K562 (cell line): Measurements from ENCODE around the gene CRHR1. TPM values are rescaled to one million over a fixed set of nuclear protein-coding genes. Genes with fewer than 3 reads are reported as not detected.

ENCODE experiments used
- ATAC-seq: fragments of 200-7000 bp; cut with Tn5 transposase; 3 replicates; pipeline ENCODE4 v1.9.1; 2020; ENCODE audit warnings: moderate library complexity
- BruUV-seq: library from RNA; stranded (reverse); fragments of 400-500 nt; replicated peaks from 2 replicates; lab custom pipeline; 2021; lab: Mats Ljungman, UMichigan
- CTCF ChIA-PET: fragments of 300-600 bp; formaldehyde crosslinking; extraction: SDS; loops from one replicate; lab custom pipeline; 2021; ENCODE audit warnings: low intra/inter-chr PET ratio; lab: Yijun Ruan, JAX
- POLR2A ChIA-PET: fragments of 300-600, 350-650 bp; sonication (Branson Sonifier 250); formaldehyde crosslinking; extraction: SDS; loops from one replicate; lab custom pipeline; 2021; ENCODE audit warnings: antibody characterized with exemption, inconsistent platforms; lab: Yijun Ruan, JAX
- DNase-seq, 4 experiments: peaks; one replicate each; pipeline versions ENCODE4 v3.0.0 to v3.0.0-alpha.2; 2011 to 2018; ENCODE audit warnings: low spot score in 3 of 4, mixed read lengths in 3 of 4; ENCODE audit errors: extremely low read depth in 1 of 4
- FAIRE-seq: peaks from 2 replicates; lab custom pipeline; 2011; peaks lifted over from hg19 to GRCh38; lab: Jason Lieb, UNC
- H2AFZ ChIP-seq: 2 replicates; pipeline ENCODE4 v1.6.0; 2011; ENCODE audit warnings: low read depth, low read length, control low read depth, inconsistent platforms
- H3K27ac ChIP-seq: fragments of 200-600 bp; 3 replicates; pipeline ENCODE4 v1.8.0; 2011; ENCODE audit warnings: low read depth, mild to moderate bottlenecking, control low read depth, inconsistent platforms, low read length, moderate library complexity, mixed read lengths; ENCODE audit errors: extremely low read depth
- H3K27me3 ChIP-seq, 2 experiments: fragments of 300-600 bp in 1 of 2; 2 replicates in 1 of 2; 3 replicates in 1 of 2; pipeline versions ENCODE4 v1.6.0 to v1.8.0; 2011; ENCODE audit warnings: inconsistent platforms in 2 of 2, low read length in 2 of 2, mild to moderate bottlenecking in 1 of 2, mixed read lengths in 1 of 2, moderate library complexity in 1 of 2; ENCODE audit not compliant: control insufficient read depth in 2 of 2, insufficient read depth in 2 of 2
- H3K36me3 ChIP-seq: fragments of 300-600 bp; 3 replicates; pipeline ENCODE4 v1.8.0; 2011; ENCODE audit warnings: mild to moderate bottlenecking, low read length, inconsistent platforms; ENCODE audit not compliant: control insufficient read depth, insufficient read depth
- H3K4me1 ChIP-seq, 2 experiments: fragments of 200-600 bp in 1 of 2; replicated peaks in 1 of 2; 2 replicates in 1 of 2; 3 replicates in 1 of 2; pipeline versions ENCODE4 v1.5.1 to v1.8.0; 2011; ENCODE audit warnings: inconsistent platforms in 2 of 2, low read length in 2 of 2, mild to moderate bottlenecking in 1 of 2, mixed read lengths in 1 of 2, moderate library complexity in 1 of 2; ENCODE audit not compliant: control insufficient read depth in 2 of 2, insufficient read depth in 2 of 2
- H3K4me2 ChIP-seq: 2 replicates; pipeline ENCODE4 v1.6.1; 2011; ENCODE audit warnings: low read length, control low read depth, inconsistent platforms, mixed read lengths; ENCODE audit not compliant: insufficient read depth
- H3K4me3 ChIP-seq: fragments of 200-600 bp; sonication (generic), shearing (Covaris generic); 2 replicates; pipeline ENCODE4 v1.5.1; 2016; ENCODE audit warnings: control low read depth, inconsistent platforms
- H3K79me2 ChIP-seq: fragments of 200-600 bp; 3 replicates; pipeline ENCODE4 v1.8.0; 2011; ENCODE audit warnings: low read length, inconsistent platforms; ENCODE audit not compliant: control insufficient read depth, insufficient read depth
- H3K9ac ChIP-seq, 2 experiments: 2 replicates each; pipeline versions ENCODE4 v1.6.0 to v1.6.1; 2011; ENCODE audit warnings: low read depth in 2 of 2, low read length in 2 of 2, control low read depth in 1 of 2, inconsistent platforms in 1 of 2, mild to moderate bottlenecking in 1 of 2, mixed read lengths in 1 of 2; ENCODE audit not compliant: insufficient read depth in 1 of 2
- H3K9me1 ChIP-seq: one replicate; pipeline ENCODE4 v1.6.0; 2011; ENCODE audit warnings: inconsistent platforms, mild to moderate bottlenecking, low read length, moderate library complexity; ENCODE audit not compliant: control insufficient read depth, insufficient read depth
- H3K9me3 ChIP-seq: replicated peaks from 2 replicates; pipeline ENCODE4 v1.5.1; 2011; ENCODE audit warnings: low read depth, low read length, inconsistent platforms; ENCODE audit not compliant: control insufficient read depth, insufficient read depth
- H4K20me1 ChIP-seq: replicated peaks from 2 replicates; pipeline ENCODE4 v1.6.1; 2011; ENCODE audit warnings: low read length, inconsistent platforms, mixed read lengths; ENCODE audit not compliant: control insufficient read depth, insufficient read depth
- C11orf30 ChIP-seq: fragments of 450-650 bp; IDR thresholded peaks from 2 replicates; pipeline ENCODE4 v1.6.1; 2016; ENCODE audit warnings: low read depth, mild to moderate bottlenecking
- CBFA2T3 ChIP-seq: fragments of 450-650 bp; IDR thresholded peaks from 2 replicates; pipeline ENCODE4 v1.6.1; 2017
- ESRRB ChIP-seq: fragments of 250-450 bp; sonication (Bioruptor Pico); IDR thresholded peaks from 2 replicates; pipeline ENCODE4 v1.5.0; 2020; ENCODE audit warnings: mild to moderate bottlenecking, moderate library complexity, borderline replicate concordance
- FOXP4 ChIP-seq: sonication (generic); formaldehyde crosslinking; IDR thresholded peaks from 2 replicates; pipeline ENCODE4 v1.8.0; 2022; ENCODE audit warnings: mild to moderate bottlenecking, missing genetic modification reagents, borderline replicate concordance
- FUS ChIP-seq: fragments of 200-400 bp; formaldehyde crosslinking; optimal IDR thresholded peaks from 2 replicates; pipeline ENCODE3; 2017; ENCODE audit warnings: low read depth, low read length
- IRF1 ChIP-seq: sonication (generic); formaldehyde crosslinking; IDR thresholded peaks from 2 replicates; pipeline ENCODE4 v1.8.0; 2022; ENCODE audit warnings: missing genetic modification reagents, mild to moderate bottlenecking, borderline replicate concordance
- MAFF ChIP-seq: IDR thresholded peaks from 2 replicates; pipeline ENCODE4 v1.6.1; 2012; ENCODE audit warnings: low read length, improper control_type of control experiment
- TFAM ChIP-seq: fragments of 250-450 bp; sonication (Bioruptor Pico); conservative IDR thresholded peaks from 2 replicates; pipeline ENCODE4 v1.5.0; 2021; ENCODE audit warnings: mild to moderate bottlenecking, moderate library complexity
- ZNF282 ChIP-seq: sonication (generic); formaldehyde crosslinking; IDR thresholded peaks from 2 replicates; pipeline ENCODE4 v1.8.1; 2023; ENCODE audit warnings: missing genetic modification reagents
- ZNF384 ChIP-seq: IDR thresholded peaks from 2 replicates; pipeline ENCODE4 v1.6.1; 2012; ENCODE audit warnings: low read depth, low read length, improper control_type of control experiment
- WGBS: fragments of 100-300 bp; shearing (Covaris generic); methylation state at CpG from one replicate; pipeline ENCODE4 v1.1.6; 2016; ENCODE audit warnings: low coverage, mixed read lengths; ENCODE audit not compliant: insufficient coverage; ENCODE audit errors: missing lambda C conversion rate; 5-methylcytosine and 5-hydroxymethylcytosine counted together
- in situ Hi-C: fragments of 300-500 bp; cut with MboI; formaldehyde crosslinking; loops from 4 replicates; pipeline ENCODE4 v1.15.0; 2018; ENCODE audit warnings: inconsistent platforms, mixed read lengths
- intact Hi-C: fragments of 100-400 bp; cut with micrococcal nuclease; formaldehyde crosslinking; loops from 2 replicates; pipeline ENCODE4 v1.14.2; 2022
- polyA plus RNA-seq, 8 experiments: library from polyadenylated mRNA; depleted of rRNA in 4 of 8; stranded (reverse) in 5 of 8; unstranded in 3 of 8; fragments of >200 nt; fragmentation: Nextera tagmentation in 2 of 8; fragmentation: Illumina TruSeq in 1 of 8; extraction: Ambion mirVana in 2 of 8; extraction: Trizol in 1 of 8; gene quantifications; 2 replicates each; pipeline versions ENCODE4 v1.2.1 to v1.2.3, GENCODE V29; 2011 to 2014; ENCODE audit warnings: inconsistent platforms in 1 of 8, missing spikeins in 1 of 8
- total RNA-seq, 7 experiments: library from RNA; depleted of rRNA in 6 of 7; stranded (reverse); fragments of >200 nt in 6 of 7; fragmentation: Illumina TruSeq in 2 of 7; extraction: Trizol in 2 of 7; gene quantifications; 2 replicates each; pipeline versions ENCODE4 v1.2.1 to v1.2.3, GENCODE V29; 2011 to 2021; ENCODE audit warnings: low replicate concordance in 1 of 7
- TF ChIP-seq, protein P1 (sequence below): fragments of 250-450 bp; sonication (Bioruptor Pico); IDR thresholded peaks from 2 replicates; pipeline ENCODE4 v1.5.0; 2021; ENCODE audit warnings: mild to moderate bottlenecking, borderline replicate concordance
- TF ChIP-seq, protein P2 (sequence below): fragments of 450-650 bp; IDR thresholded peaks from 2 replicates; pipeline ENCODE4 v1.6.1; 2016; ENCODE audit warnings: antibody characterized with exemption

CRHR1 gene
- total and polyA plus RNA-seq, 9 of the 15 experiments (the other 6 are each of a cell fraction or from before 2014, with no cell fraction given), result 0.05 TPM; not detected in 8

DNA sequence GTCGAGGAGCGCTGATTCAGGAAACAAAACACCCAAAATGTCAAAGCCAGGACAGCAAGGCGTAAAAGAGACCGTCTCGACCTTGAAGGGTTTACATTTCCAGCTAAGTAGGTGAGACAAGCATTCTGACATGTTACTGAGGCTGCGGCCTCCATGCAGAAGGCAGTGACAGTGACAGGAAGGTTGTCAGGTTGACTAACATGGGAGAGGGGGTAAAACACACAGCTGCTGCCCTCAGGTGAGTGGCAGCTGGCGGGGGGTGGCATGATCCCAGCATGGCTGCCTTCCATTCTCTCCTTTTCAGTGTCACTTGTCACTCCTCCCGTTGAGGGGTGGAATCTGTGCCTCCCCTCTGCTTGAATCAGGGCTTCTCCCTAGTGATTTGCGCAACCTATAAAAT, 31.9 kb upstream of the CRHR1 start:
- ChIA-PET CTCF (no interaction called here), POLR2A (interaction anchor here (0.6 kb wide), 1 partner anchor 680 kb away, joined by 3 read pairs; no protein-coding TSS in a partner anchor)
- WGBS, result 7% methylated on average over 9 of the region's 9 CpGs
- DNase-seq (no peak), ATAC-seq (no peak), FAIRE-seq (no peak)
- Histone ChIP-seq H3K4me3 (no peak overlapping the region), H4K20me1 (no peaks in the 10 kb centered on the region), H3K27me3 (peaks cover 17 to 82% of the 10 kb centered on the region in 2 experiments; a peak in 4 of 5 replicates), H3K9me3 (no peaks in the 10 kb centered on the region), H3K9me1 (peaks cover 3% of the 10 kb centered on the region), H3K4me1 (no peaks in the 10 kb centered on the region), H2AFZ (no peak overlapping the region), H3K79me2 (no peaks in the 10 kb centered on the region), H3K4me2 (no peak overlapping the region), H3K36me3 (no peaks in the 10 kb centered on the region), H3K9ac (no peak overlapping the region), H3K27ac (no peak overlapping the region; the same call in 2 of the 3 replicates)
- in situ Hi-C loops (no loop called here), intact Hi-C loops (no loop called here)
- no TSS peak for BruUV-seq
- TF ChIP-seq C11orf30 (no peak), ZNF384 (no peak), ZNF282 (no peak), IRF1 (no peak), TFAM (CRISPR knock-in tag) (no peak), ESRRB (CRISPR knock-in tag) (no peak), FUS (no peak), FOXP4 (CRISPR knock-in tag) (no peak), CBFA2T3 (no peak), MAFF (no peak)
- TF ChIP-seq, protein P1, sequence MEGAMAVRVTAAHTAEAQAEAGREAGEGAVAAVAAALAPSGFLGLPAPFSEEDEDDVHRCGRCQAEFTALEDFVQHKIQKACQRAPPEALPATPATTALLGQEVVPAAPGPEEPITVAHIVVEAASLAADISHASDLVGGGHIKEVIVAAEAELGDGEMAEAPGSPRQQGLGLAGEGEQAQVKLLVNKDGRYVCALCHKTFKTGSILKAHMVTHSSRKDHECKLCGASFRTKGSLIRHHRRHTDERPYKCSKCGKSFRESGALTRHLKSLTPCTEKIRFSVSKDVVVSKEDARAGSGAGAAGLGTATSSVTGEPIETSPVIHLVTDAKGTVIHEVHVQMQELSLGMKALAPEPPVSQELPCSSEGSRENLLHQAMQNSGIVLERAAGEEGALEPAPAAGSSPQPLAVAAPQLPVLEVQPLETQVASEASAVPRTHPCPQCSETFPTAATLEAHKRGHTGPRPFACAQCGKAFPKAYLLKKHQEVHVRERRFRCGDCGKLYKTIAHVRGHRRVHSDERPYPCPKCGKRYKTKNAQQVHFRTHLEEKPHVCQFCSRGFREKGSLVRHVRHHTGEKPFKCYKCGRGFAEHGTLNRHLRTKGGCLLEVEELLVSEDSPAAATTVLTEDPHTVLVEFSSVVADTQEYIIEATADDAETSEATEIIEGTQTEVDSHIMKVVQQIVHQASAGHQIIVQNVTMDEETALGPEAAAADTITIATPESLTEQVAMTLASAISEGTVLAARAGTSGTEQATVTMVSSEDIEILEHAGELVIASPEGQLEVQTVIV (CRISPR knock-in tag), result no peak
- TF ChIP-seq, protein P2, sequence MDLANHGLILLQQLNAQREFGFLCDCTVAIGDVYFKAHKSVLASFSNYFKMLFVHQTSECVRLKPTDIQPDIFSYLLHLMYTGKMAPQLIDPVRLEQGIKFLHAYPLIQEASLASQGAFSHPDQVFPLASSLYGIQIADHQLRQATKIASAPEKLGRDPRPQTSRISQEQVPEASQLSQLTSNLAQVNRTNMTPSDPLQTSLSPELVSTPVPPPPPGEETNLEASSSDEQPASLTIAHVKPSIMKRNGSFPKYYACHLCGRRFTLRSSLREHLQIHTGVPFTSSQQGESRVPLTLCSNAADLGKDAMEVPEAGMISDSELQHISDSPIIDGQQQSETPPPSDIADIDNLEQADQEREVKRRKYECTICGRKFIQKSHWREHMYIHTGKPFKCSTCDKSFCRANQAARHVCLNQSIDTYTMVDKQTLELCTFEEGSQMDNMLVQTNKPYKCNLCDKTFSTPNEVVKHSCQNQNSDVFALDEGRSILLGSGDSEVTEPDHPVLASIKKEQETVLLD, result no peak
